NCI-H2196 (cell line): Measurements from ENCODE around the gene UVRAG.

Source experiments
- DNase-seq: peaks from one replicate; lab custom pipeline; 2025; ENCODE audit not compliant: unreplicated experiment; lab: John Stamatoyannopoulos, UW

The UVRAG gene

DNA sequence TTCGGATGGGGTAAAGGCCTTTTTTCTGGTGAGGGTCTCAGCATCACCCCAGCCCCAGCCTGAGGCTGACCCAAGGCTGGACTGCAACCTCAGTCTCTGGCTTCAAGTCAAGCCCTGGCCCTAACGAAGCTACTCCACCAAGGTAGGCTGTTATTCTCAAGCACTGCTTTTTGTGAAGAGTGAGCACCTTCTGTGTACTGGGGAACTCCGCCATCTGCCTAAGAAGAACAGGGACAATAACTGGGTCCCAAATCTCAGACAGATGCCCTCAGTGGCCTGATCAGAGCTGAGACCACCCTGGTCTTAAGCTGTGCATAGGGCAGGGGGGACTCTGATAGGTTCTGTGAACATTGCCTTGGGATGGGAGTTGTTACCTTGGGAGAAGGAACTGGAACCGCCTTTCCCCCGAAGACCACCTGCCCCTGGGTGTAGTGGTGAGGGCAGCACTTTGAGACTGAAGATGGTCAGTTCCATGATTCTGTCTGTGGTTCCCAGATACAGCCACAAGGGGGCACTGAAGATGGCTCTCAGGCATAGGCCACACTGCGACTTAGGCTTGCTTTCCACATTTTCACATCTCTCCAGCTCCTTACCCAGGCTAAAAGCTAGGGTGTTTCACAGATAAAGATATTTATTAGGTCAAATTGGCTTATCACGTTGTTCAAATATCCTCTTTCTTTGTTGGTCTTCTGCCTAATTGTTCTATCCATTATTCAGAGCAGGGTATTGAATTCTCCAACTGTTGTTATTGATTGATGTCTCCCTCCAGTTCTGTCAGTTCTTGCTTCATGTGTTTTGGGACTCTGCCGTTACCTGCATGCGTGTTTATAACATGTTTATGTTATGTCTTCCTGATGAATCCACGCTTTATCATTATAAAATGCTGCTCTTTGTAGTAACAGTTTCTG, 11.8 kb upstream of the UVRAG start:
- peak; percentile 75 for DNase-seq

- no peak for DNase-seq
Measured at GRCh38 chr11:75809111-75809510, 5.9 kb upstream of the UVRAG start.

- no peak for DNase-seq
Measured at GRCh38 chr11:75809991-75810390, 5.0 kb upstream of the UVRAG start.

GRCh38 chr11:75810637-75811390, 4.2 kb upstream of the UVRAG start:
- DNase-seq, result no peak

DNA sequence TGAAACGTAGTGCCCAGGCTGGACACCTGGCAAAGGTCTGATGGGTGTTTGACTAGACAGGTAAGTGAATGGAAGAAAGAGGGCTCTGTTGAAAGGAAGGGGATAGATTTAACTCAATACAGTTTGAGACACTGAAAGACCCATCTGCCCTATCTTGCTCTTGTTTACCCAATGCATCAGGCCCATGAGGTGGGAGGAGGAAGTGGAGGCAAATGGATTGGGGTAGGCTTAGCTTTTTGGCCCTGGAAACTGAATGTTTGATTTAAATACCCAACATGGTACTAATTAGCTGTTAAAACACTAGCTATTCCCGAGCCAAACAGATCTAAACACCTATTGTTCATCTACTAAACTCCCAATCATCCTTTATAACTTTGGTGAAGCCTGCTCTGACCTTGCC, 3.5 kb upstream of the UVRAG start:
- DNase-seq, result no peak

GRCh38 chr11:75812542-75813040, 2.4 kb upstream of the UVRAG start:
- DNase-seq, result no peak

- DNase-seq, result no peak
Measured at GRCh38 chr11:75813124-75813523, 1.9 kb upstream of the UVRAG start.

- DNase-seq, result no peak
Measured at GRCh38 chr11:75813622-75814039, 1.4 kb upstream of the UVRAG start.

DNA sequence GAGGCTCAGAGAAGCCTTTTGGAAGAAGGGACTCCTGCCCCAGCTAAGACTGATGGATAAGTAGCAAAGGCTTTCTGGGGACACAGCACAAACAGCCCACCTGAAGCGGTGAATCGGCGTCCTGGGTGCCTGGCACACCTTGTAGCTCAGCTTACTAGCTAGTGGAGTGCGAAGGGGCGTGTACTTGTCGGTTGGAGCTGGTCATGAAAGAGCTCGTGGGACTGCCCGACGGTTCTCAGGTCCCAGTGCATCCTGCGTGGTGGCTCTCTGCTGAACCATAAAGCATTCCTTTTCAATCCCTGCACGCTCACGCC, 690 bp upstream of the UVRAG start:
- no peak for DNase-seq

GRCh38 chr11:75815345-75816168, 547 bp downstream of the UVRAG start:
- DNase-seq, result peak; percentile 12

GRCh38 chr11:75816561-75817239, 1.7 kb downstream of the UVRAG start:
- DNase-seq, result no peak

DNA sequence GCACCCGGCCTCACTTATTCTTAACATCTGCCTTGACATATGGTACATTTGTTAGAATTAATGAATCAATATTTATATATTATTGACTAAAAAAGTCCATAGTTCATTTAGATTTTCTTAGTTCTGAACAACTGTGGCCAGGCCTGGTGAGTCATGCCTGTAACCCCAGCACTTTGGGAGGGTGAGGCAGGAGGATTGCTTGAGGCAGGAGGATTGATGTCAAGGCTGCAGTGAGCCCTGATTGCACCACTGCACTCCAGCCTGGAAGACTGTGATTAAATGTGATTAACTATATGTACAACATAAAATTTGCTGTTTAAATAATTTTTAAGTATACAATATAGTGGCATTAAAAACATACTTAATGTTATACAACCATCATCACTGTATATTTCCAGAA, 5.6 kb downstream of the UVRAG start:
- no peak for DNase-seq

- no peak for DNase-seq
Measured at GRCh38 chr11:75821202-75821601, 6.2 kb downstream of the UVRAG start.

- DNase-seq, result no peak
Measured at GRCh38 chr11:75822541-75822940, 7.5 kb downstream of the UVRAG start.

- no peak for DNase-seq
Measured at GRCh38 chr11:75823415-75823814, 8.4 kb downstream of the UVRAG start.

DNA sequence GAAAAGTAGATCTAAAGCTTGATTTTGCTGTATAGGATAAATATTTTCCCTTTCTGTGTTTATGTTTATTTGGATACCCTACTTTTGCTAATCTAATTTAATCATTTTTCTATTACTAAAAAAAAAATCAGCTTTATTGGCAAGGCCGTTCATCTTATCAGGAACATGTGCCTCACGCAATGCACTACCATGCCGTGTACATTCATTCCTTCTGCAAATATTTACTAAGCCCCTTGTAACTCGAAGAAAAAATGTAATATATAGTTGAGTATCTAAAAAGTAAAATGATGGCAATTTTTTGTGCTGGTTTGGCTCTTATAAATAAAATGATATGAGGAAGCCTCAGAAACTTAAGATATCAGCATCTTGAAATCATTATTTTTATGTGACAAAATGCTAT, 8.9 kb downstream of the UVRAG start:
- no peak for DNase-seq

- no peak for DNase-seq
Measured at GRCh38 chr11:75826461-75827230, 11.6 kb downstream of the UVRAG start.

GRCh38 chr11:75827562-75827961, 12.6 kb downstream of the UVRAG start:
- no peak for DNase-seq

- no peak for DNase-seq
Measured at GRCh38 chr11:75831915-75832502, 17.0 kb downstream of the UVRAG start.

DNA sequence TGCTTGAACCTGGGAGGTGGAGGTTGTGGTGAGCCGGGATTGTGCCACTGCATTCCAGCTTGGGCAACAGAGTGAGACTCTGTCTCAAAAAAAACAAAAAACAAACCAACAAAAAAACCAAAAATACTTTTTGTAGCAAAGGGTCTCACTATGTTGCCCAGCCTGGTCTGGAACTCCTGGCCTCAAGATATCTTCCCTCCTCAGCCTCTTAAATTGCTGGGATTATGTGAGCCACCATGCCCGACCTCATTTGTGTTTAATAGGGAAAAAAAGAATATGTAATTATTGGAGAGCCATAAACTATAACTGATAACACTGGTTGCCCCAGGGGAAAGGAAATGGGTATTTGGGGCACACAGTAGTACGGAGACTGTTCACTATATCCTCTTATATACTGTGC, 19.7 kb downstream of the UVRAG start:
- DNase-seq, result no peak
